ENCODE results near the gene TTLL9.
A peak's percentile ranks its signal among the peaks of the same experiment; 100 is the strongest.

The TTLL9 gene

GRCh38 chr20:31974296-31974695, 103.9 kb downstream of the TTLL9 start:
- DNase-seq, result no peak

GRCh38 chr20:31974951-31975487, 104.6 kb downstream of the TTLL9 start:
- no peak for DNase-seq

GRCh38 chr20:31975874-31976273, 105.4 kb downstream of the TTLL9 start:
- no peak for DNase-seq

GRCh38 chr20:31977080-31977479, 106.6 kb downstream of the TTLL9 start:
- no peak for DNase-seq

- DNase-seq, result no peak
Observed at GRCh38 chr20:31979713-31980426, 109.4 kb downstream of the TTLL9 start.

- DNase-seq, result no peak
Observed at GRCh38 chr20:31981784-31982183, 111.3 kb downstream of the TTLL9 start.

- peak in 34 of 58 donors; percentile 7 to 79 (median 38) for DNase-seq
Observed at GRCh38 chr20:31984981-31985471, 114.6 kb downstream of the TTLL9 start.

- peak in 2 of 58 donors; percentile 1 to 11 for DNase-seq
Observed at GRCh38 chr20:31987744-31988143, 117.3 kb downstream of the TTLL9 start.

- no peak for DNase-seq
Observed at GRCh38 chr20:31988430-31989015, 118.1 kb downstream of the TTLL9 start.

- peak in 18 of 58 donors; percentile 6 to 67 (median 25) for DNase-seq
Observed at GRCh38 chr20:31989030-31989645, 118.7 kb downstream of the TTLL9 start.

- DNase-seq, result no peak
Observed at GRCh38 chr20:31990641-31991338, 120.4 kb downstream of the TTLL9 start.

- peak in 1 of 58 donors; percentile 3 for DNase-seq
Observed at GRCh38 chr20:31991339-31991705, 120.9 kb downstream of the TTLL9 start.

- DNase-seq, result no peak
Observed at GRCh38 chr20:31992086-31992485, 121.7 kb downstream of the TTLL9 start.

Data from anterior cingulate cortex (tissue), 58 donors.